PC-9 (cell line): ENCODE data around the gene MRPL21.

Source experiments
- EZH2 ChIP-seq: fragments of 200-600 bp; sonication (generic); IDR thresholded peaks from 2 replicates; pipeline ENCODE4 v1.8.0; 2017; ENCODE audit warnings: antibody characterized with exemption, low read depth
- TF ChIP-seq, protein P1 (sequence below): fragments of 200-600 bp; sonication (generic); conservative IDR thresholded peaks from 2 replicates; pipeline ENCODE4 v1.6.1; 2017; ENCODE audit warnings: mixed run types, antibody characterized with exemption, mild to moderate bottlenecking, moderate library complexity

DNA sequence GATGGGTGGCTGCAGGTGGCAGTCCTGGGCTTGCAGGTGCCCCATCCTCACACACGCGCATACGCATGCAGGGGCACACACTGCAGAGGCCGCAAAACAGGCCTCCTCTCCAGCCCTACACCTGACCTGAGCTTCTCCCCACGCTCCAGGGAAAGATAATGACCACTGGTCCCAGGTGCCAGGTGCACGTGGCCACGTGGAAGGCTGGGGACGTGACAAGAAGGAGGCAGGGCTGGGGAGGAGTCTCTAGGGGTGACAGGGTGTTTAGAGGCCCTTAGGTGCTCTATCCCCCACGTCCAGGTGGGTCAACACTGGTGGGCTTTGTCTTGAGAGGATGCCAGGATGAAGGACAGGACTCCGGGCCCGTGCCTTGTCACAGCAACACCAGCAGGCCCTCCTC, 38.4 kb downstream of the MRPL21 start:
- TF ChIP-seq, protein P1, sequence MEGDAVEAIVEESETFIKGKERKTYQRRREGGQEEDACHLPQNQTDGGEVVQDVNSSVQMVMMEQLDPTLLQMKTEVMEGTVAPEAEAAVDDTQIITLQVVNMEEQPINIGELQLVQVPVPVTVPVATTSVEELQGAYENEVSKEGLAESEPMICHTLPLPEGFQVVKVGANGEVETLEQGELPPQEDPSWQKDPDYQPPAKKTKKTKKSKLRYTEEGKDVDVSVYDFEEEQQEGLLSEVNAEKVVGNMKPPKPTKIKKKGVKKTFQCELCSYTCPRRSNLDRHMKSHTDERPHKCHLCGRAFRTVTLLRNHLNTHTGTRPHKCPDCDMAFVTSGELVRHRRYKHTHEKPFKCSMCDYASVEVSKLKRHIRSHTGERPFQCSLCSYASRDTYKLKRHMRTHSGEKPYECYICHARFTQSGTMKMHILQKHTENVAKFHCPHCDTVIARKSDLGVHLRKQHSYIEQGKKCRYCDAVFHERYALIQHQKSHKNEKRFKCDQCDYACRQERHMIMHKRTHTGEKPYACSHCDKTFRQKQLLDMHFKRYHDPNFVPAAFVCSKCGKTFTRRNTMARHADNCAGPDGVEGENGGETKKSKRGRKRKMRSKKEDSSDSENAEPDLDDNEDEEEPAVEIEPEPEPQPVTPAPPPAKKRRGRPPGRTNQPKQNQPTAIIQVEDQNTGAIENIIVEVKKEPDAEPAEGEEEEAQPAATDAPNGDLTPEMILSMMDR: no peak
- TF ChIP-seq EZH2: no peak
